Activated CD4-positive, alpha-beta memory T cell treated with anti-CD3 and anti-CD28 coated beads for 36 hours (primary cell): ENCODE results near the gene SLC35D3. TPM values are rescaled to one million over a fixed set of nuclear protein-coding genes. Genes with fewer than 3 reads are reported as not detected.
"Not testable (repeated sequence)": the region's sequence is repeated elsewhere in the genome, so short reads cannot be mapped to it uniquely, and the experiment has no call there.

Experiments
- CTCF ChIA-PET: fragments of 350-600 bp; sonication (Branson Sonifier 250); formaldehyde crosslinking; loops from one replicate; lab custom pipeline; 2021; ENCODE audit warnings: antibody characterized with exemption, inconsistent platforms; lab: Charles Lee
- POLR2A ChIA-PET: fragments of 350-600 bp; sonication (Branson Sonifier 250); formaldehyde crosslinking; loops from one replicate; lab custom pipeline; 2021; ENCODE audit warnings: antibody characterized with exemption; lab: Charles Lee
- DNase-seq: peaks from one replicate; pipeline ENCODE4 v3.0.0-alpha.2; 2020
- H3K27ac Mint-ChIP-seq: one replicate; pipeline ENCODE4 v1.8.0; 2021; ENCODE audit warnings: mixed read lengths
- H3K27me3 Mint-ChIP-seq: one replicate; pipeline ENCODE4 v1.8.0; 2021; ENCODE audit warnings: mixed read lengths
- H3K36me3 Mint-ChIP-seq: one replicate; pipeline ENCODE4 v1.8.0; 2021; ENCODE audit warnings: mixed read lengths
- H3K4me1 Mint-ChIP-seq: one replicate; pipeline ENCODE4 v1.8.0; 2021; ENCODE audit warnings: low read depth, mixed read lengths
- H3K4me3 Mint-ChIP-seq: one replicate; pipeline ENCODE4 v1.8.0; 2021; ENCODE audit warnings: mild to moderate bottlenecking, mixed read lengths
- H3K9me3 Mint-ChIP-seq: one replicate; pipeline ENCODE4 v1.8.0; 2021; ENCODE audit warnings: mixed read lengths
- intact Hi-C: fragments of 100-400 bp; cut with micrococcal nuclease; formaldehyde crosslinking; loops from one replicate; pipeline ENCODE4 v1.15.1; 2023
- total RNA-seq, 2 experiments: library from RNA; stranded (reverse); gene quantifications; one replicate each; pipeline ENCODE4 v1.2.3, GENCODE V29; 2021

The SLC35D3 gene
- total RNA-seq, 2 experiments from 2014 or later: not detected

DNA sequence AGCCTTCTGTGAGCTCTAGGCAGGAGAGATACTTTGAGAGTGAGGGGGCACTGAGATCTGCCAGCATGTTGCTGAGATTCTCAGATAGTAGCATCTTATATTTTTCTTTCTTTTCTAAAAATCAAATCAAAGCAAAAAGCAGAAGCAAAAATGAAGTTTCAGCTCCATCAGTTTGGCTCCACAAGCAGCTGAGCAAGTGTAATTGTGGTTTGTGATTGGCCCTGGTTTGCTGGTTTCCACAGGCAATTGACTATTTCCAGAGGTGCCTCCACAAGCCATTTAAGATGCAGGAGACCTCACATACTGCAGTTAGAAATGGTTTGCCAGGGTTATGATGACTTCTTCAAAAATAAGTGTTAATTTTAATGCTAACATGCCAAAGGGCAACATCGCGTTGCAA, 4.3 kb downstream of the SLC35D3 start:
- no peaks in the 10 kb centered on the region for H3K9me3 Mint-ChIP-seq
- peaks cover 9% of the 10 kb centered on the region for H3K4me1 Mint-ChIP-seq
- no peaks in the 10 kb centered on the region for H3K36me3 Mint-ChIP-seq
- no peak overlapping the region for H3K4me3 Mint-ChIP-seq
- ChIA-PET CTCF (interaction anchor here (0.7 to 2.3 kb wide), 3 partner anchors 44 to 282 kb away, joined by 3 to 9 read pairs (median 4); no protein-coding TSS in a partner anchor), POLR2A (no interaction called here)
- no peak overlapping the region for H3K27ac Mint-ChIP-seq
- peaks cover 32% of the 10 kb centered on the region for H3K27me3 Mint-ChIP-seq
- no peak for DNase-seq
- intact Hi-C loops: loop anchor here (10.0 kb wide), 2 partner anchors 282 to 322 kb away; no protein-coding TSS in a partner anchor

DNA sequence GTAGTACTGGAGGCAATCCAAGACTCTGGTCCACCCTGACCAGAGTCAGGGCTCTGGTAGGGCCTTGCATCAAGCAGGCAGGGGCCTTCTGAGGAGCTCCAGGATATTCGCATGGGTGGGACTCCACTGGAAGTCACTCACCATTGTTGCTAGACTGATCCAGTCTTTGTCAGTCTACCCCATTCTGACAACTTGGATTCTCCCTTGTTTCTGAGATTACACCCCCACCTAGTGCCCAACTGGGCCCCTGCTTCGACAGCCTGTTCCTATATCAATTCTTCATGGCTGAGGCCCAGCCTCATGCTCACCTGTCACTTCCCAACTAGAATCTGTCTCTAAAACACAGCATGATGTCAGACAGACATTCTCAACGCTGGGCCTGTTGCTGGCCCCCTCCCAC, 5.2 kb downstream of the SLC35D3 start:
- H3K27ac Mint-ChIP-seq: no peak overlapping the region
- DNase-seq: peak; percentile 39
- no peak overlapping the region for H3K4me3 Mint-ChIP-seq
- CTCF ChIA-PET: interaction anchor here (1.2 kb wide), 1 partner anchor 283 kb away, joined by 3 read pairs; no protein-coding TSS in a partner anchor
- POLR2A ChIA-PET: no interaction called here
- no peaks in the 10 kb centered on the region for H3K36me3 Mint-ChIP-seq
- peaks cover 31% of the 10 kb centered on the region for H3K27me3 Mint-ChIP-seq
- intact Hi-C loops: loop anchor here (10.0 kb wide), 2 partner anchors 282 to 322 kb away; no protein-coding TSS in a partner anchor
- H3K9me3 Mint-ChIP-seq: no peaks in the 10 kb centered on the region
- H3K4me1 Mint-ChIP-seq: peaks cover 9% of the 10 kb centered on the region

DNA sequence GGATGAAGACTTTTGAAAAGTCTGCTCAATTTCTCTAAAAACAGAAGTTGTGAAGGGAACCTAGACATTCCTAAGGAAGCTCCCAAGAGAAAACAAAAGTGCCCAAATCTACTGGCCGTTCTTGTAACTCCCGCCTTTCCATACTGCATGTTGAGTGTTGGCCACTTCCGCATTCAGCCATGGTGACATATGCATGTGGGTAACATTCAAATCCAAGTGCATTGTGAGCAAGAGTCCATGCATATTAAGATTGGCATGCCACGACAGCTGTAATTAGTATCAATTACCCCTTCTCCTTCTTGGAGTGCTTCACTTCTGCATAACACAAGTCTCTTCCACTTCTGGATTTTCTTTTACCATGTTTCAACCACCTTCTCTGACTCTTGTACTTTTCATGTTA, 8.4 kb downstream of the SLC35D3 start:
- H3K4me1 Mint-ChIP-seq: no peaks in the 10 kb centered on the region
- H3K27me3 Mint-ChIP-seq: peaks cover 27% of the 10 kb centered on the region
- H3K27ac Mint-ChIP-seq: no peak overlapping the region
- no peak overlapping the region for H3K4me3 Mint-ChIP-seq
- intact Hi-C loops: no loop called here
- H3K36me3 Mint-ChIP-seq: no peaks in the 10 kb centered on the region
- ChIA-PET POLR2A (no interaction called here), CTCF (no interaction called here)
- no peaks in the 10 kb centered on the region for H3K9me3 Mint-ChIP-seq
- no peak for DNase-seq

DNA sequence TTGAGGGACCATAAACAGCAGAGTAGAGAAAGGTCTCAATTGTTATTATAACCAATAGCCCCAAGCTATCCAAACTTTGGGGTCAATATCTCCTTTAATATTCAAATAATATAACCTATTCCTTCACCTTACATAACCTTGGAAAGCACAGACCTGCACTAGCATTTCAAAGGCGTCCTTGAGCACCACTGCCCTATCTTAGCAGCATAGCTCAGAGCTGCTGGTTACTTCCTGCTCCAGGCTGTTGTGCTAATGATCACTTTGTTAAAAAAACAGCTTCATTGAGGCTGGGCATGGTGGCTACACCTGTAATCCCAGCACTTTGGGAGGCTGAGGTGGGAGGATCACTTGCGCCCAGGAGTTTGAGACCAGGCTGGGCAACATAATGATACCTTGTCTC, 10.5 kb downstream of the SLC35D3 start:
- no peak overlapping the region for H3K27ac Mint-ChIP-seq
- peaks cover 36% of the 10 kb centered on the region for H3K27me3 Mint-ChIP-seq
- H3K36me3 Mint-ChIP-seq: no peaks in the 10 kb centered on the region
- intact Hi-C loops: no loop called here
- no peak overlapping the region for H3K4me3 Mint-ChIP-seq
- DNase-seq: no peak
- no peaks in the 10 kb centered on the region for H3K4me1 Mint-ChIP-seq
- ChIA-PET POLR2A (no interaction called here), CTCF (no interaction called here)
- no peaks in the 10 kb centered on the region for H3K9me3 Mint-ChIP-seq

DNA sequence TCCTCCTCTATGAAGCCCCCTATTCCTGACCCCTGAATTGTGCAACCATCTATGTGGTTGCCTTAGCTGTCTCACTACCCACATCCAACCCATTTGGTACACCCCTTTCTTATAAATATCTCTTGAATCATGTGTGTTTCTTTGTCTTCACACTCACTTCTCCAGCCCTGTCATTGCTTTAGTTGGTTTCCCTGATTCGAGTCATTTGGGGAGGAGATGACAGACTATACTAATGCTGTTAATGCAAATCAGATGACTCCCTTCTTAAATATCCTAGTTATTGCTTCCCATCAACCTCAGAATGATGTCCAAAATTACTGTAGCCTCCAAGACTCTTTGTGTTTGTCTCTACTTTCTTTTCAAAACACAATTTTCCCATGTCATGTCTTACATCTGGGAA, 23.0 kb downstream of the SLC35D3 start:
- Mint-ChIP-seq H3K9me3 (peaks cover 19% of the 10 kb centered on the region), H3K36me3 (peaks cover 2% of the 10 kb centered on the region), H3K4me1 (no peaks in the 10 kb centered on the region), H3K27me3 (peaks cover 19% of the 10 kb centered on the region), H3K4me3 (no peak overlapping the region), H3K27ac (no peak overlapping the region)
- ChIA-PET POLR2A (no interaction called here), CTCF (interaction anchor here (1.3 kb wide), 1 partner anchor 100 kb away, joined by 5 read pairs; no protein-coding TSS in a partner anchor)
- no peak for DNase-seq
- intact Hi-C loops: no loop called here

DNA sequence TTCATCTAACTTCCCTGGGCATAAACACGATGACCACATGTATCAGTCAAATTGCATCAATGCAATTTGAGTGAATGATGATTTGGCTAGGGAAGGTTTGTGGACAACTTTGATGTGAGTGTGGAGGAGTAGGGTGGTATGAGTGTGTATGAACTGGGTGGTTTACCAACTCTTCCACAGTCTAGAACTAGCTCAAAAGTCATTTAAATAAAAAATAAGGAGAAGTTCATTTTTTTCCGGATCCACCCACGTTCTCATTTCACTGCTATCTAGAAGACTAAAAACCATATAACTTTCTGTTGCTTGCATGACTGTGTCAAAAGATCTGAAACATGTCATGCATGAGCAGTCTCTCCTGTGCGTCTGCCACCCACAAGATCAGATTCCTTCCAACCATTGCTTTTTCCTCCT, 23.6 kb downstream of the SLC35D3 start:
- Mint-ChIP-seq H3K27ac (no peak overlapping the region), H3K4me3 (no peak overlapping the region), H3K4me1 (no peaks in the 10 kb centered on the region), H3K36me3 (peaks cover 2% of the 10 kb centered on the region), H3K27me3 (peaks cover 19% of the 10 kb centered on the region), H3K9me3 (peaks cover 15% of the 10 kb centered on the region)
- intact Hi-C loops: no loop called here
- ChIA-PET CTCF (interaction anchor here (1.3 kb wide), 1 partner anchor 101 kb away, joined by 5 read pairs; no protein-coding TSS in a partner anchor), POLR2A (no interaction called here)
- DNase-seq: no peak

DNA sequence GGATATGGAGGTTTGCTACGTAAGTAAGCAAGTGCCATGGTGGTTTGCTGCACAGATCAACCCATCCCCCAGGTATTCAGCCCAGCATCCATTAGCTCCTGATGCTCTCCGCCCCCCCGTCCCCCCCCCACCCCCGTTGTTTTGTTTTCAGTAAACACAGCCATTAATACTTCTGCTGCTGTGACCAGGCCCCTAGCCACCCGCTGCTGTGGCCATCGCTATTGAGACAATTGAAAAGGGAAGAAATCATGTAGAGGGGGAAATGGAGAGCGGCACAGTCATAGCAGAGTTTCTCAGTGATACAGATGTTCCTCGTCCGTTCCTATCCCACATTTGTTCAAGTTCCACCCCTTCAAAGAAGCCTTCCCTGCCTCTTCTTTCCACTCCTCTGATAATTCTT, 24.9 kb downstream of the SLC35D3 start:
- Mint-ChIP-seq H3K9me3 (peaks cover 5% of the 10 kb centered on the region), H3K4me1 (no peaks in the 10 kb centered on the region), H3K27ac (no peak overlapping the region), H3K36me3 (peaks cover 2% of the 10 kb centered on the region), H3K4me3 (no peak overlapping the region), H3K27me3 (peaks cover 19% of the 10 kb centered on the region)
- intact Hi-C loops: no loop called here
- DNase-seq: no peak
- POLR2A ChIA-PET: no interaction called here
- CTCF ChIA-PET: no interaction called here

DNA sequence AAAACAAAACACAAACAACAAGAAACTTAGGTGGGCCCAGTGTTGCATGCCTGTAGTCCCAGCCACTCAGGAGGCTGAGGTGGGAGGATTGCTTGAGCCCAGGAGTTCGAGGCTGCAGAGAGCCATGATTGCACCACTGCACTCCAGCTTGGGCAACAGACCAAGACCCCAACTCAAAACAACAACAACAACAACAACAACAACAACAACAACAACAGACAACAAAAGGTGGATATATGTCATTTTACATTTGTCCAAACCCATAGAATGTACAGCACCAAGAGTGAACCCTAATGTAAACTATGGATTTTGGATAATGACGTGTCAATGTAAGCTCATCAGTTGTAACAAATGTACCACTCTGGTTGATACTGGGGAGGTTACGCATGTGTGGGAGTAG, 27.9 kb downstream of the SLC35D3 start:
- DNase-seq, H3K27ac Mint-ChIP-seq, H3K4me3 Mint-ChIP-seq, intact Hi-C loops, H3K36me3 Mint-ChIP-seq, CTCF ChIA-PET, H3K4me1 Mint-ChIP-seq, POLR2A ChIA-PET, H3K9me3 Mint-ChIP-seq: not testable (repeated sequence)
- H3K27me3 Mint-ChIP-seq: peaks cover 12% of the 10 kb centered on the region

DNA sequence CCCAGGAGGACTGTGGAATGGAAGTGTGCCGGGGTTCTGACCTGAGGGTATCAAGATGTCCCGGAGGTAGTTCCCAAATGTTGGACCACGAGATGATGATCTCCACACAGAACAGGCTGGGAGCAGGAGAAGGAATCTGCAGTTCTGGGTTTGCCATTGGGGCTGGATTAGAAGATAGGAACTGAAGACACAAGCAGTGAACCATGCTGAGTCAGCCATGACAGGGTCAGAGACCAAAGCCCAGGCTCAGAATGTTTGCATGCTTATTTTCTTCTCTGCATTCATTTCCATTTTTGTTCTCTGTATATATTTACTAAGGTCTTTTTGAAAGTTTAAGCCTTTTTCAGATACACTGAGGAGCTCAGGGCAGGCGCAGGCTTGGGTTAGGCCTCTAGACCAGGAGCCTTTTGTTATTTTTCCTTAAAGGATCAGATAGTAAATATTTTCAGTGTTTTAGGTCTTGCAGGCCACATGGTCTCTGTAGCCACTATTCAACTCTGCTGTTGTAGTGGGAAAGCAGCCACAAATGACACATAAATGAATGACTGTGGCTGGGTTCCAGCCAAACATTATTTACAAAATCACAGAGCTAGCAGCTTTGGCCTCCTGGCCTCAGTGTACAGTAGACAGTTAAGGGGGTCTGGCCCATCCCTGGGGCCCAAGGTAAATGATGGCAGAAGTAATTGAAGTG, 28.5 kb downstream of the SLC35D3 start:
- H3K4me3 Mint-ChIP-seq: no peak overlapping the region
- CTCF ChIA-PET: no interaction called here
- intact Hi-C loops: no loop called here
- POLR2A ChIA-PET: no interaction called here
- no peaks in the 10 kb centered on the region for H3K4me1 Mint-ChIP-seq
- no peak for DNase-seq
- H3K36me3 Mint-ChIP-seq: peaks cover 2% of the 10 kb centered on the region
- H3K27me3 Mint-ChIP-seq: peaks cover 12% of the 10 kb centered on the region
- no peak overlapping the region for H3K27ac Mint-ChIP-seq
- peaks cover 3% of the 10 kb centered on the region for H3K9me3 Mint-ChIP-seq

DNA sequence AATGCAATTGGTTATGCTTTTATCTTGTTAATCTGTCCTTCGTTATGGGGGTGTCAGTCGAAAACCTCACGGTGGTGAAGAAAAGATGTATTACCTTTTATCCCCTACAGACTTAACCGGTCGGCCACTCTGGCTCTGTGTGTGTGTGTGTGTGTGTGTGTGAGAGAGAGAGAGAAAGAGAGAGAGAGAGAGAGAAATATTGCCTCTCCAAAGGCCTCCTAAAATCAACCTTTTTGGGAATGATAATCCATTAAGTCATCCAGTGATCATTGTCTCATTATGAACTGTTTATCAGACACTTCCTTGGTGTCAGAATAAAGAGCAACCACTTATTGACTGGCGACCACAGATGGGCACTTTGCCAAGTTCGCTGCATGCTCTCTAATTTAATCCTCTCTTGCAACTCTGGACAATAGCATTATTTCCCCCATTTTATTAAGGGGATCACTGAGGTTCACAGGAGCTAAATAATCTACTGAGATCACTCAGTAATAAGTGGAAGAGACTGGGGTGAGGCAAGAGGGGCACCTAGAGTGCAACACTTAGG, 30.7 kb downstream of the SLC35D3 start:
- no peak for DNase-seq
- Mint-ChIP-seq H3K36me3 (peaks cover 2% of the 10 kb centered on the region), H3K9me3 (peaks cover 3% of the 10 kb centered on the region), H3K27me3 (peaks cover 14% of the 10 kb centered on the region), H3K4me3 (no peak overlapping the region), H3K27ac (no peak overlapping the region), H3K4me1 (no peaks in the 10 kb centered on the region)
- intact Hi-C loops: no loop called here
- ChIA-PET CTCF (no interaction called here), POLR2A (no interaction called here)

DNA sequence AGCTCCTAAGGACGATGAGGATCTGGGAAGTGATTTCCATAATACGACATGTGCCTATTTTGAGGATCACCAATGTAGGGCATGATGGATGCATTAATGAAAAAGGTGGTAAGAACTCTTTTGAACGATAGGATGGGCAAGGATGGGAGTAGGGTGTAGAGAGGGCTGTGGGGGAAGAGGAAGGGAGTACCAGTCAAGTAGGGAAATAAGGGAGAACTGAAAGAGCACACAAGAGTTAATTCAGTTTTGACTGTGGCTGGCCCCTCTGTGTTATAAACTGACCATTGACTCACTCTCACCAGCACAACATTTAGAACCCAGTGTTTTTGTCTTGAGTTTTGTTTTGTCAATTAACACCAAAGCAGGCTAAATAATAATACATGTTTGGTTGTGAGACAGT, 33.0 kb downstream of the SLC35D3 start:
- H3K36me3 Mint-ChIP-seq: no peaks in the 10 kb centered on the region
- POLR2A ChIA-PET: no interaction called here
- H3K27me3 Mint-ChIP-seq: peaks cover 20% of the 10 kb centered on the region
- intact Hi-C loops: no loop called here
- H3K27ac Mint-ChIP-seq: no peak overlapping the region
- no peaks in the 10 kb centered on the region for H3K4me1 Mint-ChIP-seq
- H3K4me3 Mint-ChIP-seq: no peak overlapping the region
- CTCF ChIA-PET: no interaction called here
- DNase-seq: no peak
- H3K9me3 Mint-ChIP-seq: no peaks in the 10 kb centered on the region

DNA sequence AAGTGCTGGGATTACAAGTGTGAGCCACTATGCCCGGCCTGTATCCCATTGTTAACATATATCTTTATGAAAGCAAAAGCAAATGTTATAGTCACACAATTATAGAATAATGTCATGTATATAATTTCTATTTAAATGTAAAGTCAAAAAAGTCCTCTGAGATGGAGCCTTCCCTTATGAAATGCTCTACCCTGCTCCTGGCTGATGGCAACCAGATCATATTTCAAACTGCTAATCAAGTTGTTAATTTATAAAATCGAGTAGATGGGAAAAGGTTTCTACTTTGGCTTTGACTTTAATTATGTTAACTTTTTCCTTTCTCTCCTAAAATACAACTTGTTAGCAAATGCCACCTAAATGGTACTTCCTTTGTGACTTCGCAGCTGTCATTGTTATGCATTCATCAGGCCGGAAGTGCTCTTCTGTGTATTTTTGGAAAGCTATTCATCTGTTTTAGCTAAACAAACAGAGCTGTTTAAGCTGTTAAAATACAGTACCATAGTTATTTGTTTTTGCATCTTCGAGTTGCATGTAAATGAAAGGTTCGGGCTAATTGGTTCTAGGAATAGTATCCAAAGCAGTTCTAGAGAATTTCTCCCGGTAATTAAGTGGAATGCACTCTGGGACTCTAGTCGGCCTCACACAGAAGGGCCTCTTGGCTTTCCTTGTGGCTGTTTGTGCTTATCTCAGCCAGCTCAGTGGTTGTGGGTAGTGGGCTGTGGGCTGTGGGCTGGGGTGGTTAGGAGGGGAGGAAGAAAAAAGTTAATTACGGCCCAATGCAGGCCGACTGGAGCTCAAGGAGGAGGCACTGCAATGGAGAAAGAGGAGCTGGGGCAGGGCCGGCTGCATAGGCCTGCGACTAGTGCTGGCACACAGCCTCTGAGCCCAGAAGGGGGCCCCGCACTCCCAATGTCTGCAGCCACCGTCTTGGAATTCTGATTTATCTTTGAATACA, 34.8 kb downstream of the SLC35D3 start:
- no peaks in the 10 kb centered on the region for H3K36me3 Mint-ChIP-seq
- intact Hi-C loops: no loop called here
- H3K9me3 Mint-ChIP-seq: no peaks in the 10 kb centered on the region
- peaks cover 22% of the 10 kb centered on the region for H3K27me3 Mint-ChIP-seq
- ChIA-PET POLR2A (no interaction called here), CTCF (interaction anchor here (0.6 to 1.2 kb wide), 2 partner anchors 10 to 14 kb away, joined by 3 read pairs; no protein-coding TSS in a partner anchor)
- no peak overlapping the region for H3K27ac Mint-ChIP-seq
- DNase-seq: no peak
- no peaks in the 10 kb centered on the region for H3K4me1 Mint-ChIP-seq
- H3K4me3 Mint-ChIP-seq: no peak overlapping the region
